ENCODE results near the gene HDAC10.

Gene HDAC10, protein sequence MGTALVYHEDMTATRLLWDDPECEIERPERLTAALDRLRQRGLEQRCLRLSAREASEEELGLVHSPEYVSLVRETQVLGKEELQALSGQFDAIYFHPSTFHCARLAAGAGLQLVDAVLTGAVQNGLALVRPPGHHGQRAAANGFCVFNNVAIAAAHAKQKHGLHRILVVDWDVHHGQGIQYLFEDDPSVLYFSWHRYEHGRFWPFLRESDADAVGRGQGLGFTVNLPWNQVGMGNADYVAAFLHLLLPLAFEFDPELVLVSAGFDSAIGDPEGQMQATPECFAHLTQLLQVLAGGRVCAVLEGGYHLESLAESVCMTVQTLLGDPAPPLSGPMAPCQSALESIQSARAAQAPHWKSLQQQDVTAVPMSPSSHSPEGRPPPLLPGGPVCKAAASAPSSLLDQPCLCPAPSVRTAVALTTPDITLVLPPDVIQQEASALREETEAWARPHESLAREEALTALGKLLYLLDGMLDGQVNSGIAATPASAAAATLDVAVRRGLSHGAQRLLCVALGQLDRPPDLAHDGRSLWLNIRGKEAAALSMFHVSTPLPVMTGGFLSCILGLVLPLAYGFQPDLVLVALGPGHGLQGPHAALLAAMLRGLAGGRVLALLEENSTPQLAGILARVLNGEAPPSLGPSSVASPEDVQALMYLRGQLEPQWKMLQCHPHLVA

DNA sequence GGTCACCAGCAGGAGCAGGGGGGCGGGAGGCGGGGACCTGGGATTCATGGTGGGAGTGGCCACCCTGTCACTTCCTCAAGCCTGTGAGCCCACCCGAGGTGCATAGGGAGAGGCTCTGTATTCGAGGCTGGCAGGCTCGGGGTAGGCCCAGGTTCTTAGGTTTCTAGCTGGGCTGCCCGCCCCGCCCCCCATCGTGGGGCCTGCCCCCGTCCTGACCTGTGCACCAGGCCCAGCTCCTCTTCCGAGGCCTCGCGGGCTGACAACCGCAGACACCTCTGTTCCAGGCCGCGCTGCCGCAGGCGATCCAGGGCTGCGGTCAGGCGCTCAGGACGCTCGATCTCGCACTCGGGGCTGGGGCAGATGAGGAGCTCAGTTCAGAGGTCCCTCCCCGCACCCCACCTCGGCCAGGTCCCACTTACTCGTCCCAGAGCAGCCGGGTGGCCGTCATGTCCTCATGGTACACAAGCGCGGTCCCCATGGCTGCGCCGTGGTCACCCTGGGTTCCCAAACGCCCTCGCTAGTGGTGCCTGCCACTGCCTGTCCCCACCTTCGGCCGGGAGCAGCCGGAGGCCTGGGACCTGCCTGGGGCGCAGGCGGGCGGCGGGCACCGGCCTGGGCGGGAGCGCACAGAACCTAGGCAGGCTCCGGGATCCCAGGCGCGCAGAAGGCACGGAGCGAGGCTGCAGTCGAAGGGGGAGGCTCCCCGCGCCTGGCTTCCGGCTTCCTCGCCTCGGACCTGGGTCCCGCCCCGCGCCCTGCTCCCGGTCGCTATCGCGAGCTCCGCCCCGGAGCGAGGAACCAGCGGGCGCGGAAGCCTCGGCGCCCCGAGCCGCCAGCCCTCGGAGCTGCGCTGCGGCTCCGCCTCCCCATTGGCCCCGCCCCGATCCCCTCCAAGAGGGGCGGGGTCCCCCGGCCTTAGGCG lies at the start of gene HDAC10:
Gene HDAC10, minus strand, starts transcription at position 711 of the 922 bp plus-strand sequence. Its CDS starts 233 bp downstream, at position 478.
- no peak for DNase-seq (ENCODE audit: extremely low read depth, low read depth)
- TF ChIP-seq, protein P1, sequence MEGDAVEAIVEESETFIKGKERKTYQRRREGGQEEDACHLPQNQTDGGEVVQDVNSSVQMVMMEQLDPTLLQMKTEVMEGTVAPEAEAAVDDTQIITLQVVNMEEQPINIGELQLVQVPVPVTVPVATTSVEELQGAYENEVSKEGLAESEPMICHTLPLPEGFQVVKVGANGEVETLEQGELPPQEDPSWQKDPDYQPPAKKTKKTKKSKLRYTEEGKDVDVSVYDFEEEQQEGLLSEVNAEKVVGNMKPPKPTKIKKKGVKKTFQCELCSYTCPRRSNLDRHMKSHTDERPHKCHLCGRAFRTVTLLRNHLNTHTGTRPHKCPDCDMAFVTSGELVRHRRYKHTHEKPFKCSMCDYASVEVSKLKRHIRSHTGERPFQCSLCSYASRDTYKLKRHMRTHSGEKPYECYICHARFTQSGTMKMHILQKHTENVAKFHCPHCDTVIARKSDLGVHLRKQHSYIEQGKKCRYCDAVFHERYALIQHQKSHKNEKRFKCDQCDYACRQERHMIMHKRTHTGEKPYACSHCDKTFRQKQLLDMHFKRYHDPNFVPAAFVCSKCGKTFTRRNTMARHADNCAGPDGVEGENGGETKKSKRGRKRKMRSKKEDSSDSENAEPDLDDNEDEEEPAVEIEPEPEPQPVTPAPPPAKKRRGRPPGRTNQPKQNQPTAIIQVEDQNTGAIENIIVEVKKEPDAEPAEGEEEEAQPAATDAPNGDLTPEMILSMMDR (IDR thresholded peaks at IDR 0.05; ENCODE audit: low read depth, low read length) = no peak

DNA sequence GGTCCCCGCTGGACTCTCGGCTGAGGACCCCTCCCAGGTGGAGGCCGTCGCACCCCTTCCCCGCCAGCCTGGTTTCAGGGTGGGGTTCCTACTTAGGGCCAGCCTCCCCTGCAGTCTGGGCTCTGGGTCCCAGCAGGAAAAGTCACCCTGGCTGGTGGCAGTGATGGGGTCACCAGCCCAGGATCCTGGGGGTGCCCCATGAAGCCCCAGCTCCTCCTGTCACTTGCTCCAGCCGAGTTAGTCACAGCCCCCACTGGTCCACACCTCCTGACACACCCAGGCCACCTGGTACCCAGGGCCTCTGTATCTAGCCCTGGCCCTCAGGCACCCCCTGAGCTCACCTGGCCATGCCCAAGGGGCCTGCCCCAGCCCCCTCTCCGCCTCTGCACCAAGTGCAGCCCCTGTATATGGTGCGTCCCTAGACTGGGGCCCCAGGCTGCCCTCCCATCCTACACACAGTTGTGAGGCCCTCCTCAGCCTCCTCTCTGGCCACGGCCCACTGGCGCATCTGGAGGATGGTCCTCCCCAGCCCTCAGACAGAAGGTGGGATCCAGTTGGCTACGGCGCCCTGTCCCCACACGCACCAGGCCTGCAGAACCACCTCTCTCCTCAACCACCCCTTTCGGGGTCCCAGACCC lies 49.7 kb upstream of the HDAC10 start:
- DNase-seq (ENCODE audit: extremely low read depth, low read depth) = no peak
- TF ChIP-seq, protein P1 (IDR thresholded peaks at IDR 0.05; ENCODE audit: low read depth, low read length) = no peak

DNA sequence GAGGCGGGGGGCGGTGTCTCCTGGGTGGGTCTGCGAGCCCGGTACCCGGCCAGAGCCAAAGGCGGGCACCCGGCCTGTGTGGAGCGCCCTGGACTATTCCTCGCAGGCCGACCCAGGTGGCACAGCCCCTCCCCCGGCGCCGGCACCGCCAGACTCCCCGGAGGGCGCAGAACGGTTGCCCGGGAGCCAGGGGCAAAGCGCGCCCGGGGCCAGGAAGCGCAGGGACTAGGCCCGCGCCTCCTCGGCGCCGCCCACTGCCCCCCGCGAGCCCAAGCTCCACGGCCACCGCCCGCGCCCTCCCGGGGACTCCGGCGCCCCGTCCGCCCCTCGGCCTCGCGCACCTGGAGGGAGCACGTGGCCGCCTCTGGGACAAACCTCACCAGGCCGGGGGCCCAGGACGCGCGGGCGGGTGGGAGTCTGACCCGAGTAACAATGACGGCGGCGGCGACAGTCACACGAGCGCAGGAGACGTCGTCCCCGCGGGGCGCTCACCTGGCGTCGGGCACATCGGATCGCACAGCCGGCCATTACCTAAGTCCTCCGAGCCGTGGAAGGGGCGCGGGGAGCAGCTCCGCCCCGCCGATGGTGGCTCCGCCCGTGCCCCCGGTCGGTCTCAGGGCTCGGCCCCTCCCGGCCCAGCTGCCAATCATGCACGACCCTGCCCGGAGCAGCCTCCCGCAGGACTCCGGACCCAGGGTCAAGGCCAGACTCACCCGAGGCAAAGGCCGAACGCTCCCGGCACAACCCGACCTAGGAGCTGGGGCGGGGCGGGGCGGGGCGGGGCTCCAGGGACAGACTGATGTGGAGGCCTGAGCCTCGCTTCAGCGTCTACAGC lies 48.9 kb upstream of the HDAC10 start:
- TF ChIP-seq, protein P1 (IDR thresholded peaks at IDR 0.05; ENCODE audit: low read depth, low read length) = no peak
- no peak for DNase-seq (ENCODE audit: extremely low read depth, low read depth)

DNA sequence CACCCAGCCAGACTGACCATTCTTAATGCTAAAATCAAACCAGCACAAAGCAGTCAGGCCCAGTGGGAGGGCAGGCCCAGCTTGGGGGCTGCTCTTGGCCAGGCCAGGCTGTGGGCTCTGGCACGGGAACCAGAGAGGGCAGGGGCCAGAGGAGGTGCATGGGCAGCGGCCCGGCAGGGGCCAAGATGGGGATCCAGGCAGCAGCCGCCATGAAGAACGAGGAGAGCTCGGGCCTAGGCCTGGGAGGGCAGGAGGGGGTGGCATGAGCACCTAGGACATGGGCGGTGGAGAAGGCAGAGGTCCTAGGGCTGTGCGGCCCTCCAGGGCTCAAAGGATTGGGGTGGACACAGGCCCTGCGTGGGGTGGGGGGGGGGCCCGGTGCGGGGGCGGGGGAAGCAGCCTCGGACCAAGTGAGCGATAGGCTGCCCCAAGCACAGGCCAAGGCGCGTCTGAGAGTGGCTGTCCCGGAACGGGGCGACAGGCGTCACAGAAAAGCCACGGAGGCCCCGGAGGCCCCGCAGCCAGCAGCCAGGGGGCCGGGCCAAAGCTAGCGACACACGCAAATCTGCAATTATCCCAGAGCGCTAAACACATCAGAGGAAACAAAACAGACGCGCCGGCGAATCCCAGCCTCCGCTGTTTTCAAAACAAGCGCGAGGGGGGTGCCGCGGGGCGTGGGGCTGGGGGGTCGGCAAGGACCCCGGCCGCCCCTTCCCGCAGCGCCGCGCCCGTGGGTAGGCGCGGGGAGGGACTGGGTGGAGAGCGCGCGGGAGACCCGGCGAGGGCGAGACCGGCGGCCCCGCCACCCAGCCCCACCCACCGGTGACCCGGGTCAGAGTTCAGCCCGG lies 48.1 kb upstream of the HDAC10 start:
- TF ChIP-seq, protein P1 (IDR thresholded peaks at IDR 0.05; ENCODE audit: low read depth, low read length) = no peak
- no peak for DNase-seq (ENCODE audit: extremely low read depth, low read depth)

DNA sequence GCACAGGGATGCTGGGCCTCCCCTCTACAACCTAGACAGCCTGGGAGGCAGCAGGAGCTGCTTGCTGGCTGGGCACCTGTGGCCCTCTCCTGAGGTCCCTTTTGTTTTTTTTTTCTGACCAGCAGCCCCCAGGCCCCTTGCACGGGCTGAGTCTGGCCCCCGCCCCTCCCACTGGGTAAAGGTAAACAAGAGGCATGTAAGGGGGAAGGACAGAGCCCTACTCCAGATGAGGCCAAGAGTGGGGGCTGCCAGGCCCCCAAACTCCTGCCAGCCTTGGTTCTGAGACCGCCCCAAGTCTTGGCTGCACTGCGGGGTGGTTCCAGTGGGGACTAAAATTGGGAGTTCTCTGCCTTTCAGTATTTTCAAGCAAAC lies 47.2 kb upstream of the HDAC10 start:
- TF ChIP-seq, protein P1 (IDR thresholded peaks at IDR 0.05; ENCODE audit: low read depth, low read length) = no peak

More for the DNA sequence above, 47.2 kb upstream of the HDAC10 start:
- no peak for DNase-seq (ENCODE audit: extremely low read depth, low read depth)

All from AG09319 (cell line).